GM21367 (cell line): Measurements from ENCODE around the gene GPC6.
"Not testable (repeated sequence)": the region's sequence is repeated elsewhere in the genome, so short reads cannot be mapped to it uniquely, and the experiment has no call there.

ENCODE experiments used
- ATAC-seq: cut with Tn5 transposase; IDR thresholded peaks from one replicate; pipeline ENCODE4 v1.9.1; 2021; ENCODE audit not compliant: unreplicated experiment

Gene GPC6

GRCh38 chr13:94329754-94330551 lies 1103.3 kb downstream of the GPC6 start:
- no peak for ATAC-seq

DNA sequence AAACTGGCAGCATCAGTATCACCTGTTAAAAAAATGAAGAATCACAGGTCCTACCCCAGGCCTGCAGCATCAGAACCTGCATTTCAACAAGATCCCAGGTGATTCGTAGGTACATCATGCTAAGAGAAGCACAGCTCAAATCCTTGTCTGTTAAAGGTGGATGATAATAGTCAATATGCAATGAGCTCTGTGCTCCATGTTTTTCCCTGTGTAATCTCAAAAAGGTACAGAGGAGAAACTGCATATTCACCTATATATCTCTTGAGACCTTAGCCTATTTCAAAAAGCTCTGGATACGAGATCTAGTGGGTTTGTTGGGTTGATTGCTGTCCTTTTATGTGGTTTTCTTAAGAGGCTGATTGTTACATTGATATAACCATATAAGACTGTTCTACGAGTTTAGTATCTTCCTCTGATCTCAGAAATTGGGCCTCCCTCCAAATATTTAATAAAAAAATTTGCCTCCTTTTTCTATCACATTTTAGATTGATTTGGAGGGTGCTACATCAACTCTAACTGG lies 1104.0 kb downstream of the GPC6 start:
- ATAC-seq = no peak

- no peak for ATAC-seq
Measured at GRCh38 chr13:94331281-94331680, 1104.7 kb downstream of the GPC6 start.

- no peak for ATAC-seq
Measured at GRCh38 chr13:94332359-94333096, 1105.9 kb downstream of the GPC6 start.

DNA sequence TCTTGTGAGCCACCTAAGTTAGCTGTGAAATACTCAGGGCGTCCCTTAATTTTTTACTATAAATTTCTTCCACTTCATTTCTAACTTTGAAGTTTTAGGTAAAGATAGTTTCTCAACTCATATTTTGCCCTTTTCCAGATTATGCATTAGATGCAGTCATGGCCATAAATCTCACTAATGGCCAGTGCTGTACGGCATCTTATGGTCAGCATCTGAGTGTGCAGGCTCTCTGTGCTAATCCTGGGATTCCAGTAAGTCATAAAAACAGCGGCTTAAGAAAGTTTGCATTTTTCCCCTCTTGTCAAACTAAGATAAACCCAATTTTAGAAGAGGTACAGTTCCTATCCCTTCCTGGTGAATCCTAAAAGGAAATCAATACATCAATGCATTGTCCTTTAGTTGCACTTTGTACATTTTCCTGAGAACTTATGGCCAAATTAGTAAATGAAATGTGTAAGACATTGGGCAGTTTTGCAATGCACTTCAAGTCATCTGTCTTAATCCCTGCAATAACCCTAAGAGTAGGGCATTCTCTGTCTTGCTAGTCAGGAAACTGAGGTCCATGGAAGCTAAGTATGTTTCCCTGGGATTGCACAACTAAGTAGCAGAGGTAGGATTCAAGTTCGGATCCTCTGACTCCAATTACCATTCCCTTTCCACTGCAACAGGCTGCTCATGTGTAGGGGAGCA lies 1106.7 kb downstream of the GPC6 start:
- no peak for ATAC-seq

DNA sequence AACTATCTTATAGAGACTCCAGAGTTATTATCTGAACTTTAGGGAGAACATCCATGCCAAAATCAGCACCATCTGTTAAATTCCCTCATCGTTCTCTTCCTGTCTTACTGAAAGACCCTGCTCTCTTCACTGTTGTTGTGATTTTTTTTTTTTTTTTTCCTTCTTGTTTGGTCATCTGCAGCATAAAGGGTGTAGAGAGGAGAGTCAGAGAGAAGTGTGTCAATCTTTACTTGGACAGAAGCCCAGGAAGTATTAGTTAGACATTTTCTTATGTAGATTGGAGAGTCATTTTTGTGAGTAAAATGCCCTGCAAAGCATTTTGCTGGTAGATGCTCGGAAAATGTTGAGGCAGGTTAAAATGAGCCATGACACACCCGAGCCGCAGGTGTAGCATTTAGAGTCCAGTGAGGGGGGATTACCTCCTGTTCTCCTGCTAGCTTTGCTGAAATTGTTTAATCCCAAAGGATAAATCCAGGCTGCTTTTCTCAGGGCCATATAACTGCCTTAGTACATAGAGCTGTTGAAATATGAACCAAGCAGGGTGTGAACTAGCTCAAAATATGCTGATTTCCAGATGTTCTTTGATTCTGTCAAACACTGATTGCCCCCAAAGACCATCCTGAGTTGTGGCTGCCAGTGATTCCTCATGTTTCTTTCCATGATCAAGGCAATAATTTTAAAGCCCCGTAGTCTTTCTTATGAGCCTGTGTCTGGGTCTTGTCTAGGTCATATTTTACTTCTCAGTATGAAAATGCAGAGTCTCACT lies 1109.3 kb downstream of the GPC6 start:
- no peak for ATAC-seq

GRCh38 chr13:94339116-94339687 lies 1112.6 kb downstream of the GPC6 start:
- no peak for ATAC-seq

DNA sequence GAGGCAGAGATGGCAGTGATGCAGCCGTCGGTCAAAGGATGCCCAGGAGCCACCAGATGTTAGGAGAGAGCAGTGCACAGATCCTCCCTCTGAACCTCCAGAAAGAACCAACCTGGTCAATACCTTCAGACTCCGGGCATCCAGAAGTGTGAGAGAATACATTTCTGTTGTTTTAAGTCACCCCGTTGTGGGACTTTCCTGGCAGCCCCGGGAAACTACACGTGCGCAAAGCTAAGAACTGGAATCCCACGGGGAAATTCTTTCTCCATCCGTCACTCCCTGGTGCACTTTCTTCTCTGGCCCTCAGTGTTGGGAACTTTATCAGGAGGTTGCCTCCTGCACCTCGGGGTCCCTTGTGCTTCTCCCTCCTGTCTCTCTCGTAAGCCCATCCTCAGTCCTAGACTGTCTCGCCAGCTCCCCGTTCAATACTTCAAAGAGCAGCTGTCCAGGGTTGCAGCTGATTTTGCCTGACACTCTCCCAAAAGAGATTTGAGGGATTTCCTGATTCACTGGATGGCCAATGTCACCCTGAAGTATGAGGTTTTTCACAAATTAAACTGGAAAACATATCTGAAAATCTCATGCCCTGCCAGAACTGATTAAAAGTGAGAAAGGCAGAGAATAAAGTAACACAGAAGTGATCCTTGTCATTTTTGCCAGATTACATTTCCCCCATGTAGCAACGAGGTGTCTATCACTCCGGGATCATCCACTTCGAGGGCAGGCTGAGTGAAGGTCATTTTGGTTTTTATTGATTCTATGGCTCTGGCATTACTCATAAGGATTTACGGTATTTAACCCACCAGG lies 1116.0 kb downstream of the GPC6 start:
- no peak for ATAC-seq

DNA sequence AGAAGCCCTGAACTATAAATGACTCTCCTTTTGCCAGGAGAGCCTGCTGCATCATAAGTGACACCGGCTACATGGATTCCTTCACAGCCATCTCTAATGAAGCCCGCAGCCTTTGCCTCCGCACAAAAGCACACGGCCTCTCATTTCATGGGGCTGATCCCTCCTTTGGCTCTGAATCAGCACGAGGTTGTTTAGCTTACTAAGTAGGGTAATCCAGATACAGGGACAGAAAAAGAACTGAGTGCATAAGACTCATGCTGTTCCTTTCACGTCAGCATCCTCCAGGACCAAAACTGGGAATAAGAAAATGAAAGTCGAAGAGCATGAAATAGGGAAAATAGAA lies 1116.6 kb downstream of the GPC6 start:
- ATAC-seq = no peak

- ATAC-seq = not testable (repeated sequence)
Measured at GRCh38 chr13:94343687-94344086, 1117.1 kb downstream of the GPC6 start.

DNA sequence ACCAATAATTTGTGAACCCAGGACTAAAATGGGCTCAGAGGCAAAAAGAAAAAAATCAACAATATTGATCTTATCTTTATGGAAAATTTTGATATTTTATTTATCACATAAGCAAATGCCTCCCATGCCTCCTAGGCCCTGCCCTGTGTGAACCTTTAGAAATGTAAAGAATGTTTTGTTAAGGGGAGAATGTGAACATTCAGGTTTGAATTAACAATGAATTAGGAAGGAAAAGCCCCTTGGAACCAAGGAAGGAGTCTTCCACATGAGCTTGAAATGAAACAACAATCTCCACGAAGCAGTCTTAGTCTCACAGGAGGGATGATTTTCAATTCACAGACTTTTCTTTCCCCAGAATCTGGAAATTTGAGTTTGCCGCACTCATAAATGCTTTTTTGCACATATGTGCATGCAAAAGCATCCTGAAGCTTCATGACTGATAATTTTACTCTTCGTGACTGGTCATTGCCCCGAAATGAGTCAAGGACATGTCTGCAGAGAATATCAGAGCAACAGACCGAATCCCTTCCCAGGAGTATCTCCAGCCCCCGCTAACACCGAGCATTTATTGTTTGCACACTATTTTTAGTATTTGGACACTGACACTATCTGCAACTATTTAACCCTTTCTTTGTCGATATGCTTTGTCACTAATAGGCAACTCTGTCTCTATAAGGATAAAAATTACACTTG lies 1117.7 kb downstream of the GPC6 start:
- no peak for ATAC-seq

- no peak for ATAC-seq
Measured at GRCh38 chr13:94345374-94346195, 1119.0 kb downstream of the GPC6 start.

- ATAC-seq = no peak
Measured at GRCh38 chr13:94346261-94347019, 1119.8 kb downstream of the GPC6 start.

DNA sequence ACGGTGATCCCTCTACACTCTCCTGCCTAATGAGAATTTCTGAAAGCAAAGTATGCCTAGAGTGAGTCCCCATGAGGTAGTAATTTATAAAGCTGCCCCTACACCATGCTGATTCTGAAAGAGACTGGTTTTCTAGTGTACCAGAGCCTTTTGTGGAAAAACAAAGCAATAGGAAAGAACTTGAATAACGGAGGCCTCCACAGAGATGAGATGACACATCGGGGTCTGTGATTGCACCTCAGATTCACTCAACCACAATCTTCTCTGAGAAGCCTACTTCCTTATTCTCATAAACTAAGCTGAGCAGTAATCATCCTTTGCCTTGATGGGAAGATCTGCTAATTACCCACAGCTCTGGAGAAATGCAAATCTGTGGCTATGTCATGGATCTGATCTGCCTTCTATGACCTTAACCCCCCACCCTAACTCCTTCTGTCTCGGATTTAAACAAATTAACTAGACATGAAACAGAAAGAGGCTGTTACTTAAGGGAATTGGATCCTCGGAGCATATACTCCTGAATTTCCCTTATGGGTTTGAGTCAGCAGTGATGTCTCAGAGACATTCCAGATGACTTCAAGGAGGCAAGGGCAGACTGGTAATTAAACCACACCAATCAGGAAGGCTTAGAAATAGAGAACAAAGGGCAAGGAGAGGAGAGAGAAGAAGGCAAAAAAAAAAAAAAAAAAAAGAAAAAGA lies 1124.8 kb downstream of the GPC6 start:
- no peak for ATAC-seq

DNA sequence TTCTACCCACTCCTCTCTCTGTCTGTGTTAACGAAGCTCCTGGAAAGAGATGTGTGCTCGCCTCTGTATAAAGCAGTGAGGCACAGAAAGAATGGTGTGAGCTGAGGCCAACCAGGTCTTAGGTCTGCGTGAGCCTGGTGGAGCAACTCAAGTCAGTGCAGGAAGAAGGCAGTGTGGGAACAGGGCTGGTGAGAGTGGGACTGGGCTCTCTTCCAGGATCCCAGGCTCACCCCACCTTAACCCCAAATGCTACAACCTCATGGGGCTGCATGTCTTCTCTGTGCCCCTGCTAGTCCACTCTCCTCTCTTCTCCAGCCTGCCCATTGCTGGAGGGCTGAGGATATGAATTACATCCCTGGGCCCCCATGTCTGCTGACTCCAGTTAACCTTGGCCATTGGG lies 1125.5 kb downstream of the GPC6 start:
- no peak for ATAC-seq

DNA sequence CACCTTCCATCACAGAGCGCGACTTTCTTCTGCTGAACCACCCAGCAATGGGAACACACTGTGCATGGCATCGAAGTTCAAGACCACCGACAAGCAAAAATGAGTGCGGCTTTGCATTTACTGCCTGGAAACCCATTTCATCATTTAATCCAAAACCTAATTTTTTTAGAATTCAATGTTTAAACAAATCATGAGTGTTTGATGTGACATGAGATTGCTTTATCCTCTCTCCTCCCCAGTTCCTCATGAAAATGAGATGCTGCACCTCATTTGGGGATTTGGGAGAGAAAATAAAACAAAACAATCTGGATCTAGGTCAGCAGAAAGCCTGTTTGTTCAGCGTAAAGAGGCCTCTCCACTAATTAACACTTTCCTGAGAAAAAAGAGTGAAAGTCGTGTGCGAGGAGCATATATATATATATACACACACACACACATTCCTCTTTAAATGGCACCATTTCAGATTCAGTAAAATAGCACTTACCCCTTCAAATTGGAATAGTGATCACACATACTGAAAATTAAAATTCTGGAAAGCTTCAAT lies 1126.6 kb downstream of the GPC6 start:
- no peak for ATAC-seq

GRCh38 chr13:94359875-94360274 lies 1133.3 kb downstream of the GPC6 start:
- ATAC-seq = no peak
